H1 (cell line): ENCODE measurements around the gene NMRK1. TPM values are rescaled to one million over a fixed set of nuclear protein-coding genes. Genes with fewer than 3 reads are reported as not detected.

Source experiments
- CTCF ChIA-PET: fragments of 300-600 bp; sonication (Branson Sonifier 250); formaldehyde crosslinking; loops from one replicate; lab custom pipeline; 2021; ENCODE audit not compliant: partially characterized antibody; lab: Charles Lee
- POLR2A ChIA-PET: fragments of 300-600 bp; sonication (Branson Sonifier 250); formaldehyde crosslinking; loops from one replicate; lab custom pipeline; 2021; ENCODE audit warnings: inconsistent platforms; ENCODE audit not compliant: partially characterized antibody; lab: Charles Lee
- DNase-seq, 2 experiments: peaks; one replicate each; pipeline versions ENCODE4 v3.0.0 to v3.0.0-alpha.2; 2010 to 2022; ENCODE audit warnings: low spot score in 2 of 2, low read depth in 1 of 2, mixed read lengths in 1 of 2
- FAIRE-seq: peaks from 2 replicates; lab custom pipeline; 2011; peaks lifted over from hg19 to GRCh38; lab: Jason Lieb, UNC
- H2AFZ ChIP-seq: 2 replicates; pipeline ENCODE4 v1.8.1; 2012; ENCODE audit warnings: low read length, inconsistent platforms
- H2AK5ac ChIP-seq: 2 replicates; pipeline ENCODE4 v1.6.1; 2013; ENCODE audit warnings: low read depth, low read length
- H2BK120ac ChIP-seq: replicated peaks from 2 replicates; pipeline ENCODE3; 2013; ENCODE audit warnings: low read depth, low read length, inconsistent platforms
- H2BK12ac ChIP-seq: 2 replicates; pipeline ENCODE4 v1.6.1; 2013; ENCODE audit warnings: low read depth, low read length
- H2BK15ac ChIP-seq: 2 replicates; pipeline ENCODE4 v1.6.1; 2013; ENCODE audit warnings: low read length
- H2BK20ac ChIP-seq: 2 replicates; pipeline ENCODE4 v1.6.1; 2013; ENCODE audit warnings: low read length
- H2BK5ac ChIP-seq: 2 replicates; pipeline ENCODE4 v1.6.1; 2013; ENCODE audit warnings: low read depth, low read length
- H3K14ac ChIP-seq: 2 replicates; pipeline ENCODE4 v1.6.1; 2013; ENCODE audit warnings: inconsistent platforms; ENCODE audit not compliant: insufficient read length
- H3K18ac ChIP-seq: 2 replicates; pipeline ENCODE4 v1.6.1; 2013; ENCODE audit warnings: low read length; ENCODE audit errors: extremely low read depth
- H3K23ac ChIP-seq: 2 replicates; pipeline ENCODE4 v1.6.1; 2013; ENCODE audit warnings: inconsistent platforms; ENCODE audit not compliant: insufficient read length
- H3K23me2 ChIP-seq: 2 replicates; pipeline ENCODE4 v1.6.1; 2013; ENCODE audit warnings: low read depth, low read length
- H3K27ac ChIP-seq: 2 replicates; pipeline ENCODE4 v1.6.1; 2011; ENCODE audit warnings: low read depth, low read length, inconsistent platforms
- H3K27me3 ChIP-seq, 4 experiments: replicated peaks in 1 of 4; 1 replicate in 1 of 4; 2 replicates in 3 of 4; pipeline versions ENCODE4 v1.6.1 to v1.8.1; 2011 to 2013; ENCODE audit warnings: low read length in 3 of 4, mild to moderate bottlenecking in 3 of 4, inconsistent platforms in 2 of 4, mixed read lengths in 2 of 4, moderate library complexity in 1 of 4; ENCODE audit not compliant: control insufficient read depth in 3 of 4, insufficient read depth in 3 of 4; ENCODE audit errors: extremely low read depth in 1 of 4
- H3K36me3 ChIP-seq, 4 experiments: 2 replicates each; pipeline versions ENCODE4 v1.6.1 to v1.8.1; 2011 to 2013; ENCODE audit warnings: mild to moderate bottlenecking in 4 of 4, low read length in 3 of 4, moderate library complexity in 2 of 4, control low read depth in 1 of 4, inconsistent platforms in 1 of 4; ENCODE audit not compliant: insufficient read depth in 4 of 4, control insufficient read depth in 2 of 4
- H3K4ac ChIP-seq: replicated peaks from 2 replicates; pipeline ENCODE3; 2013; ENCODE audit warnings: low read length, low read depth, mixed read lengths, inconsistent platforms; ENCODE audit not compliant: insufficient read length
- H3K4me1 ChIP-seq, 4 experiments: replicated peaks in 1 of 4; 1 replicate in 1 of 4; 2 replicates in 3 of 4; pipeline versions ENCODE4 v1.6.1 to v1.8.1; 2011 to 2013; ENCODE audit warnings: low read length in 3 of 4, inconsistent platforms in 2 of 4, mixed read lengths in 1 of 4; ENCODE audit not compliant: insufficient read depth in 4 of 4, control insufficient read depth in 3 of 4
- H3K4me2 ChIP-seq, 2 experiments: 2 replicates each; pipeline versions ENCODE4 v1.6.1 to v1.8.1; 2011 to 2013; ENCODE audit warnings: low read depth in 2 of 2, low read length in 2 of 2, control low read depth in 1 of 2, inconsistent platforms in 1 of 2, mild to moderate bottlenecking in 1 of 2; ENCODE audit not compliant: insufficient read depth in 1 of 2
- H3K4me3 ChIP-seq, 4 experiments: fragments of 200-600, 300-600 bp in 1 of 4; sonication (generic), shearing (Covaris generic), sonication (Bioruptor Twin) in 1 of 4; 2 replicates each; pipeline versions ENCODE4 v1.5.1 to v1.8.1; 2011 to 2016; ENCODE audit warnings: low read length in 4 of 4, low read depth in 3 of 4, control low read depth in 2 of 4, inconsistent platforms in 2 of 4, mild to moderate bottlenecking in 2 of 4, mixed read lengths in 1 of 4, moderate library complexity in 1 of 4; ENCODE audit not compliant: insufficient read depth in 2 of 4; ENCODE audit errors: extremely low read depth in 1 of 4
- H3K56ac ChIP-seq: replicated peaks from 2 replicates; pipeline ENCODE3; 2013; ENCODE audit warnings: low read depth, mild to moderate bottlenecking, mixed read lengths, low read length, inconsistent platforms; ENCODE audit not compliant: insufficient read length
- H3K79me1 ChIP-seq: 2 replicates; pipeline ENCODE4 v1.6.1; 2013; ENCODE audit warnings: low read depth, low read length, control low read depth
- H3K79me2 ChIP-seq, 2 experiments: 2 replicates each; pipeline versions ENCODE4 v1.6.1 to v1.8.1; 2012 to 2013; ENCODE audit warnings: low read length in 2 of 2, mild to moderate bottlenecking in 2 of 2, inconsistent platforms in 1 of 2; ENCODE audit not compliant: insufficient read depth in 2 of 2, control insufficient read depth in 1 of 2
- H3K9ac ChIP-seq, 4 experiments: replicated peaks in 1 of 4; 1 replicate in 1 of 4; 2 replicates in 3 of 4; pipeline versions ENCODE4 v1.6.1 to v1.8.1; 2011 to 2013; ENCODE audit warnings: low read depth in 3 of 4, low read length in 3 of 4, control low read depth in 2 of 4, mild to moderate bottlenecking in 2 of 4, moderate library complexity in 2 of 4, inconsistent platforms in 1 of 4; ENCODE audit errors: extremely low read depth in 1 of 4
- H3K9me3 ChIP-seq, 2 experiments: 2 replicates each; pipeline versions ENCODE4 v1.6.1 to v1.8.1; 2012 to 2013; ENCODE audit warnings: mild to moderate bottlenecking in 2 of 2, moderate library complexity in 2 of 2, control low read depth in 1 of 2, inconsistent platforms in 1 of 2, low read depth in 1 of 2, low read length in 1 of 2, mixed read lengths in 1 of 2; ENCODE audit not compliant: insufficient read depth in 2 of 2
- H4K20me1 ChIP-seq, 2 experiments: replicated peaks in 1 of 2; 2 replicates each; pipeline versions ENCODE3 to v1.8.1; 2011 to 2013; ENCODE audit warnings: inconsistent platforms in 2 of 2, low read length in 2 of 2, mild to moderate bottlenecking in 1 of 2; ENCODE audit not compliant: insufficient read depth in 2 of 2, control insufficient read depth in 1 of 2
- H4K5ac ChIP-seq: 2 replicates; pipeline ENCODE4 v1.6.1; 2013; ENCODE audit warnings: low read length, low read depth, mixed read lengths, inconsistent platforms; ENCODE audit not compliant: insufficient read length
- H4K8ac ChIP-seq: 2 replicates; pipeline ENCODE4 v1.8.0; 2013; ENCODE audit warnings: mild to moderate bottlenecking, moderate library complexity, low read length, inconsistent platforms; ENCODE audit not compliant: insufficient read depth; ENCODE audit errors: extremely low read depth
- H4K91ac ChIP-seq: replicated peaks from 2 replicates; pipeline ENCODE3; 2013; ENCODE audit warnings: low read length, mixed read lengths, inconsistent platforms; ENCODE audit not compliant: insufficient read length
- CTCF ChIP-seq, 3 experiments: IDR thresholded peaks; 1 replicate in 2 of 3; 2 replicates in 1 of 3; pipeline versions ENCODE4 v1.5.1 to v1.6.1; 2011; ENCODE audit warnings: low read length in 3 of 3, mild to moderate bottlenecking in 3 of 3, inconsistent platforms in 2 of 3, low read depth in 1 of 3, moderate library complexity in 1 of 3; ENCODE audit not compliant: insufficient read depth in 1 of 3; ENCODE audit errors: control extremely low read depth in 1 of 3
- WGBS, 2 experiments: shearing (Covaris generic) in 1 of 2; methylation state at CpG; one replicate each; pipeline versions ENCODE4 v1.1.6 to v1.1.7; 2013 to 2015; ENCODE audit warnings: low lambda C conversion rate in 2 of 2, mixed read lengths in 2 of 2, inconsistent platforms in 1 of 2, low coverage in 1 of 2, missing lambda C conversion rate in 1 of 2; ENCODE audit not compliant: insufficient replicate concordance in 2 of 2, insufficient coverage in 1 of 2, insufficient read length in 1 of 2; ENCODE audit errors: extremely low coverage in 1 of 2, missing lambda C conversion rate in 1 of 2; 5-methylcytosine and 5-hydroxymethylcytosine counted together
- polyA plus RNA-seq, 7 experiments: library from polyadenylated mRNA; depleted of rRNA in 3 of 7; stranded (reverse) in 5 of 7; unstranded in 2 of 7; fragments of >200 nt in 5 of 7; fragments of 200-250 nt in 2 of 7; gene quantifications; 1 replicate in 5 of 7; 2 replicates in 1 of 7; 4 replicates in 1 of 7; pipeline versions ENCODE4 v1.2.1 to v1.2.3, GENCODE V29; 2011 to 2013; ENCODE audit warnings: missing spikeins in 2 of 7, mixed read lengths in 2 of 7
- total RNA-seq: library from RNA; stranded (reverse); fragmentation: NEBNext Ultra II Directional; extraction: Animal tissue kit (Norgen Biotek cat#: 25700); gene quantifications from 2 replicates; pipeline ENCODE4 v1.2.1, GENCODE V29; 2021

The NMRK1 gene
- total and polyA plus RNA-seq, 2 of the 8 experiments (the other 6 are each of a cell fraction or from before 2014, with no cell fraction given) = 5.8 to 8.1 TPM

DNA sequence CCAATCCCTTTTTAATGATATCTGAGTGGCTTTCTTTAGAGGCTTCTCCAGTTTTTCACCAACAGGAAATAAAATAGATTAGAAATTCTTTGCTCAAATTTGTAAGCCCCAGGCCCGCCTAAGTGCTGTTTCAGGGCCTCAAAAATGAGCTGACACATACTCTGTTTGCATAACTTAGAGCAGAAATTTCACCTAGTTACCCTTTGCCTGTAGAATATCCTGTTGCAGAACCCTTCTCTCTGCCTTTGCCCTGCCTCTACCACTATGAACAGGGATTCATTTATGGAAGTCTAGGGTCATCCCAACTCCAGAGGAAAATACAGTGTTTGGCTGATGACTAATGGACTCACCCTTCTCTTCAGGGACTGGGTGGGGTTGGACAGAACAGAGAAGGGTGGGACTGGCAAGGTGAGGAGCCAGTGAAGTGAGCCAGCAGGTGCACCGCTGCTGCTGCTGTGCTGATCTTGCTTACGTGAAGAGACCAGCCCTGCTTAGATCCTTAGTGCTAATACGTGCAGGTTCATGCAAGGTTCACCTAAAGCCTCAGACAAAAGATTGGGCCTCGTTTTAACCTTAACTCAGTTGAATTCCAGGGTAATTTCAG is 23.2 kb upstream of the NMRK1 start:
- Histone ChIP-seq H3K4ac (no peak overlapping the region), H3K4me2 (no peak overlapping the region), H3K14ac (no peak overlapping the region), H2AK5ac (no peak overlapping the region), H3K9ac (no peak overlapping the region), H3K4me1 (no peaks in the 10 kb centered on the region; a peak in 1 of 7 replicates), H3K9me3 (no peaks in the 10 kb centered on the region), H3K79me1 (no peaks in the 10 kb centered on the region), H4K20me1 (no peaks in the 10 kb centered on the region), H3K4me3 (no peak overlapping the region), H3K79me2 (no peaks in the 10 kb centered on the region), H3K23ac (no peak overlapping the region), H2BK120ac (no peak overlapping the region), H3K27me3 (no peaks in the 10 kb centered on the region), H3K36me3 (no peaks in the 10 kb centered on the region), H2BK15ac (no peak overlapping the region), H2AFZ (no peak overlapping the region), H4K8ac (no peak overlapping the region), H4K5ac (no peak overlapping the region), H4K91ac (no peak overlapping the region), H3K27ac (no peak overlapping the region), H2BK20ac (no peak overlapping the region), H3K18ac (no peak overlapping the region), H3K56ac (no peak overlapping the region), H2BK12ac (no peak overlapping the region), H2BK5ac (no peak overlapping the region), H3K23me2 (no peaks in the 10 kb centered on the region)
- FAIRE-seq (no peak), DNase-seq (no peak)
- ChIA-PET CTCF (interaction anchor here (1.1 kb wide), 1 partner anchor 10 kb away, joined by 3 read pairs; no protein-coding TSS in a partner anchor), POLR2A (no interaction called here)
- 89% methylated on average over 5 of the region's 5 CpGs; no CpG with 5 or more reads in 1 of the 2 experiments for WGBS, 2 experiments
- no peak for TF ChIP-seq CTCF (IDR thresholded peaks at IDR 0.05; ENCODE audit: control extremely low read depth in 1 of 3, insufficient read depth in 1 of 3, low read depth in 1 of 3, low read length in 3 of 3)
